Keratinocyte (primary cell): ENCODE data around the gene HTD2.

Experiments
- CTCF ChIP-seq, 3 experiments: IDR thresholded peaks in 1 of 3; conservative IDR thresholded peaks in 1 of 3; optimal IDR thresholded peaks in 1 of 3; 2 replicates in 2 of 3; 3 replicates in 1 of 3; pipeline versions ENCODE3 to v1.5.1; 2011; ENCODE audit warnings: low read length in 3 of 3, mild to moderate bottlenecking in 3 of 3, moderate library complexity in 2 of 3, control low read depth in 1 of 3, inconsistent platforms in 1 of 3; ENCODE audit not compliant: insufficient read depth in 2 of 3; ENCODE audit errors: extremely low read depth in 1 of 3
- EZH2 ChIP-seq: IDR thresholded peaks from one replicate; pipeline ENCODE4 v1.6.1; 2012; ENCODE audit warnings: inconsistent platforms, mild to moderate bottlenecking, low read length, moderate library complexity

- TF ChIP-seq CTCF (optimal IDR thresholded peaks at IDR 0.05 in 1 of 3, IDR thresholded peaks at IDR 0.05 in 1 of 3, conservative IDR thresholded peaks at IDR 0.05 in 1 of 3; ENCODE audit: extremely low read depth in 1 of 3, insufficient read depth in 2 of 3, low read length in 3 of 3) (no peak), EZH2 (no peak)
Measured at GRCh38 chr3:58321791-58322190, 15.5 kb downstream of the HTD2 start.
